GM21576 (cell line): ENCODE measurements around the gene LPAR6.
A peak's percentile ranks its signal among the peaks of the same experiment; 100 is the strongest.

Experiments
- ATAC-seq: cut with Tn5 transposase; IDR thresholded peaks from one replicate; pipeline ENCODE4 v1.9.1; 2021; ENCODE audit warnings: mild to moderate bottlenecking, moderate library complexity; ENCODE audit not compliant: unreplicated experiment

Gene LPAR6

GRCh38 chr13:48415516-48415915 is 2.6 kb upstream of the LPAR6 start:
- no peak for ATAC-seq

- no peak for ATAC-seq
Observed at GRCh38 chr13:48414501-48414900, 1.6 kb upstream of the LPAR6 start.

- no peak for ATAC-seq
Observed at GRCh38 chr13:48411841-48412531, 927 bp downstream of the LPAR6 start.

- ATAC-seq = no peak
Observed at GRCh38 chr13:48411147-48411794, 1.6 kb downstream of the LPAR6 start.

- ATAC-seq = no peak
Observed at GRCh38 chr13:48410199-48410598, 2.7 kb downstream of the LPAR6 start.

GRCh38 chr13:48405875-48406274 is 7.0 kb downstream of the LPAR6 start:
- ATAC-seq = no peak

- no peak for ATAC-seq
Observed at GRCh38 chr13:48404952-48405351, 8.0 kb downstream of the LPAR6 start.

GRCh38 chr13:48403913-48404312 is 9.0 kb downstream of the LPAR6 start:
- no peak for ATAC-seq

- ATAC-seq = peak; percentile 38
Observed at GRCh38 chr13:48403151-48403631, 9.7 kb downstream of the LPAR6 start.

- no peak for ATAC-seq
Observed at GRCh38 chr13:48402325-48402932, 10.5 kb downstream of the LPAR6 start.

- ATAC-seq = no peak
Observed at GRCh38 chr13:48401480-48401879, 11.4 kb downstream of the LPAR6 start.

- ATAC-seq = no peak
Observed at GRCh38 chr13:48400850-48401291, 12.0 kb downstream of the LPAR6 start.

- no peak for ATAC-seq
Observed at GRCh38 chr13:48400090-48400694, 12.7 kb downstream of the LPAR6 start.

- no peak for ATAC-seq
Observed at GRCh38 chr13:48398450-48399095, 14.3 kb downstream of the LPAR6 start.

GRCh38 chr13:48397744-48398143 is 15.2 kb downstream of the LPAR6 start:
- ATAC-seq = no peak

- no peak for ATAC-seq
Observed at GRCh38 chr13:48393698-48394085, 19.2 kb downstream of the LPAR6 start.

GRCh38 chr13:48393030-48393697 is 19.7 kb downstream of the LPAR6 start:
- ATAC-seq = no peak

- ATAC-seq = no peak
Observed at GRCh38 chr13:48391257-48391656, 21.7 kb downstream of the LPAR6 start.

GRCh38 chr13:48386816-48387215 is 26.1 kb downstream of the LPAR6 start:
- no peak for ATAC-seq

GRCh38 chr13:48383384-48383783 is 29.5 kb downstream of the LPAR6 start:
- no peak for ATAC-seq

- ATAC-seq = no peak
Observed at GRCh38 chr13:48380581-48380980, 32.3 kb downstream of the LPAR6 start.
